Stimulated activated naive CD8-positive, alpha-beta T cell treated with anti-CD3 and anti-CD28 coated beads, Interleukin-15, Interleukin-2, amounts not matched to agents 100 ng/mL and 50 ng/mL, for 24 hours (primary cell): ENCODE data around the gene KMT5B.
A peak's percentile ranks its signal among the peaks of the same experiment; 100 is the strongest.
"Not testable (repeated sequence)": the region's sequence is repeated elsewhere in the genome, so short reads cannot be mapped to it uniquely, and the experiment has no call there.

ENCODE experiments used
- H3K27ac Mint-ChIP-seq: one replicate; pipeline ENCODE4 v1.8.0; 2021; ENCODE audit warnings: mild to moderate bottlenecking, mixed read lengths
- H3K27me3 Mint-ChIP-seq: one replicate; pipeline ENCODE4 v1.8.0; 2021; ENCODE audit warnings: mixed read lengths
- H3K36me3 Mint-ChIP-seq: one replicate; pipeline ENCODE4 v1.8.0; 2021; ENCODE audit warnings: low read depth, mixed read lengths
- H3K4me1 Mint-ChIP-seq: one replicate; pipeline ENCODE4 v1.8.0; 2021; ENCODE audit warnings: low read depth, mixed read lengths
- H3K4me3 Mint-ChIP-seq: one replicate; pipeline ENCODE4 v1.8.0; 2021; ENCODE audit warnings: mild to moderate bottlenecking, mixed read lengths
- H3K9me3 Mint-ChIP-seq: one replicate; pipeline ENCODE4 v1.8.0; 2021; ENCODE audit warnings: mixed read lengths

Gene KMT5B

GRCh38 chr11:68213135-68213515 lies at the start of gene KMT5B:
TSS of gene KMT5B (minus strand) at chr11:68213296. CDS start at chr11:68190076, 23,220 bp downstream.
- Mint-ChIP-seq H3K27me3 (peaks cover 14% of the 10 kb centered on the region), H3K4me1 (peaks cover 52% of the 10 kb centered on the region), H3K27ac (peak within 1 kb of the TSS; percentile 85), H3K9me3 (no peaks in the 10 kb centered on the region), H3K4me3 (peak within 1 kb of the TSS; percentile 85), H3K36me3 (no peaks in the 10 kb centered on the region)

GRCh38 chr11:68262544-68262827 lies 49.4 kb upstream of the KMT5B start:
- Mint-ChIP-seq H3K4me1 (peaks cover 13% of the 10 kb centered on the region), H3K27ac (no peak overlapping the region), H3K36me3 (peaks cover 38% of the 10 kb centered on the region), H3K9me3 (no peaks in the 10 kb centered on the region), H3K27me3 (no peaks in the 10 kb centered on the region), H3K4me3 (no peak overlapping the region)

GRCh38 chr11:68261749-68262543 lies 48.9 kb upstream of the KMT5B start:
- peaks cover 12% of the 10 kb centered on the region for H3K4me1 Mint-ChIP-seq
- H3K36me3 Mint-ChIP-seq: peaks cover 33% of the 10 kb centered on the region
- no peak overlapping the region for H3K27ac Mint-ChIP-seq
- H3K9me3 Mint-ChIP-seq: no peaks in the 10 kb centered on the region
- H3K4me3 Mint-ChIP-seq: no peak overlapping the region
- H3K27me3 Mint-ChIP-seq: no peaks in the 10 kb centered on the region

GRCh38 chr11:68261006-68261405 lies 47.9 kb upstream of the KMT5B start:
- Mint-ChIP-seq H3K27me3 (no peaks in the 10 kb centered on the region), H3K27ac (no peak overlapping the region), H3K36me3 (peaks cover 33% of the 10 kb centered on the region), H3K4me3 (no peak overlapping the region), H3K4me1 (peaks cover 5% of the 10 kb centered on the region), H3K9me3 (no peaks in the 10 kb centered on the region)

- no peaks in the 10 kb centered on the region for H3K27me3 Mint-ChIP-seq
- H3K4me1 Mint-ChIP-seq: peaks cover 5% of the 10 kb centered on the region
- peak overlapping the region; percentile 29 for H3K27ac Mint-ChIP-seq
- H3K9me3 Mint-ChIP-seq: no peaks in the 10 kb centered on the region
- H3K36me3 Mint-ChIP-seq: peaks cover 33% of the 10 kb centered on the region
- H3K4me3 Mint-ChIP-seq: no peak overlapping the region
Observed at GRCh38 chr11:68260484-68260883, 47.4 kb upstream of the KMT5B start.

GRCh38 chr11:68259122-68259959 lies 46.2 kb upstream of the KMT5B start:
- H3K27ac Mint-ChIP-seq: no peak overlapping the region
- peaks cover 5% of the 10 kb centered on the region for H3K4me1 Mint-ChIP-seq
- no peaks in the 10 kb centered on the region for H3K9me3 Mint-ChIP-seq
- H3K36me3 Mint-ChIP-seq: peaks cover 24% of the 10 kb centered on the region
- no peaks in the 10 kb centered on the region for H3K27me3 Mint-ChIP-seq
- H3K4me3 Mint-ChIP-seq: no peak overlapping the region

- Mint-ChIP-seq H3K27ac (no peak overlapping the region), H3K4me3 (no peak overlapping the region), H3K36me3 (peaks cover 19% of the 10 kb centered on the region), H3K4me1 (peaks cover 5% of the 10 kb centered on the region), H3K27me3 (no peaks in the 10 kb centered on the region), H3K9me3 (no peaks in the 10 kb centered on the region)
Observed at GRCh38 chr11:68258363-68258765, 45.3 kb upstream of the KMT5B start.

GRCh38 chr11:68257477-68258362 lies 44.6 kb upstream of the KMT5B start:
- Mint-ChIP-seq H3K4me3 (no peak overlapping the region), H3K27ac (no peak overlapping the region), H3K9me3 (no peaks in the 10 kb centered on the region)

GRCh38 chr11:68256331-68256741 lies 43.2 kb upstream of the KMT5B start:
- Mint-ChIP-seq H3K4me1 (peaks cover 5% of the 10 kb centered on the region), H3K9me3 (no peaks in the 10 kb centered on the region), H3K27ac (no peak overlapping the region), H3K27me3 (no peaks in the 10 kb centered on the region), H3K36me3 (peaks cover 4% of the 10 kb centered on the region), H3K4me3 (no peak overlapping the region)

More at GRCh38 chr11:68257477-68258362, 44.6 kb upstream of the KMT5B start:
- H3K36me3 Mint-ChIP-seq: peaks cover 13% of the 10 kb centered on the region
- H3K4me1 Mint-ChIP-seq: peaks cover 5% of the 10 kb centered on the region
- H3K27me3 Mint-ChIP-seq: no peaks in the 10 kb centered on the region

GRCh38 chr11:68255526-68255925 lies 42.4 kb upstream of the KMT5B start:
- peaks cover 2% of the 10 kb centered on the region for H3K36me3 Mint-ChIP-seq
- H3K4me1 Mint-ChIP-seq: peaks cover 5% of the 10 kb centered on the region
- no peaks in the 10 kb centered on the region for H3K27me3 Mint-ChIP-seq
- H3K4me3 Mint-ChIP-seq: no peak overlapping the region
- no peaks in the 10 kb centered on the region for H3K9me3 Mint-ChIP-seq
- no peak overlapping the region for H3K27ac Mint-ChIP-seq

- Mint-ChIP-seq H3K9me3 (peaks cover 9% of the 10 kb centered on the region), H3K27ac (no peak overlapping the region), H3K4me1 (peaks cover 5% of the 10 kb centered on the region), H3K4me3 (no peak overlapping the region), H3K36me3 (peaks cover 5% of the 10 kb centered on the region), H3K27me3 (no peaks in the 10 kb centered on the region)
Observed at GRCh38 chr11:68254421-68254820, 41.3 kb upstream of the KMT5B start.

- Mint-ChIP-seq H3K36me3 (peaks cover 7% of the 10 kb centered on the region), H3K4me3 (no peak overlapping the region), H3K27me3 (no peaks in the 10 kb centered on the region), H3K27ac (no peak overlapping the region), H3K4me1 (no peaks in the 10 kb centered on the region), H3K9me3 (peaks cover 12% of the 10 kb centered on the region)
Observed at GRCh38 chr11:68251765-68252164, 38.7 kb upstream of the KMT5B start.

- H3K4me3 Mint-ChIP-seq, H3K4me1 Mint-ChIP-seq, H3K36me3 Mint-ChIP-seq, H3K27ac Mint-ChIP-seq, H3K27me3 Mint-ChIP-seq: not testable (repeated sequence)
- H3K9me3 Mint-ChIP-seq: peaks cover 13% of the 10 kb centered on the region
Observed at GRCh38 chr11:68244912-68245311, 31.8 kb upstream of the KMT5B start.

- not testable (repeated sequence) for H3K27me3 Mint-ChIP-seq, H3K36me3 Mint-ChIP-seq, H3K27ac Mint-ChIP-seq
Observed at GRCh38 chr11:68243847-68244246, 30.8 kb upstream of the KMT5B start.

GRCh38 chr11:68242616-68243015 lies 29.5 kb upstream of the KMT5B start:
- H3K9me3 Mint-ChIP-seq: peaks cover 6% of the 10 kb centered on the region
- no peak overlapping the region for H3K27ac Mint-ChIP-seq
- no peaks in the 10 kb centered on the region for H3K36me3 Mint-ChIP-seq
- no peak overlapping the region for H3K4me3 Mint-ChIP-seq
- H3K27me3 Mint-ChIP-seq: peaks cover 2% of the 10 kb centered on the region
- no peaks in the 10 kb centered on the region for H3K4me1 Mint-ChIP-seq

More at GRCh38 chr11:68243847-68244246, 30.8 kb upstream of the KMT5B start:
- not testable (repeated sequence) for H3K4me3 Mint-ChIP-seq, H3K4me1 Mint-ChIP-seq, H3K9me3 Mint-ChIP-seq
